Duodenal mucosa (tissue), 2 donors: ENCODE data around the gene GRM1.
"Not testable (repeated sequence)": the region's sequence is repeated elsewhere in the genome, so short reads cannot be mapped to it uniquely, and the experiment has no call there.

Experiments used
- H3K27ac ChIP-seq: one replicate; pipeline ENCODE4 v1.7.0; 2013; ENCODE audit warnings: low read depth, low read length
- H3K27me3 ChIP-seq, 2 donors: one replicate each; pipeline ENCODE4 v1.7.0; 2013; ENCODE audit warnings: low read length in 2 of 2, control low read depth in 1 of 2; ENCODE audit not compliant: insufficient read depth in 2 of 2, control insufficient read depth in 1 of 2
- H3K36me3 ChIP-seq, 2 donors: one replicate each; pipeline ENCODE4 v1.7.0; 2013; ENCODE audit warnings: low read length in 2 of 2, control low read depth in 1 of 2; ENCODE audit not compliant: insufficient read depth in 2 of 2, control insufficient read depth in 1 of 2
- H3K4me1 ChIP-seq, 2 donors: one replicate each; pipeline ENCODE4 v1.7.0; 2013; ENCODE audit warnings: low read length in 2 of 2, control low read depth in 1 of 2; ENCODE audit not compliant: insufficient read depth in 2 of 2, control insufficient read depth in 1 of 2
- H3K4me3 ChIP-seq, 2 donors: one replicate each; pipeline ENCODE4 v1.7.0; 2013; ENCODE audit warnings: low read length in 2 of 2, low read depth in 1 of 2
- H3K9ac ChIP-seq, 2 donors: one replicate each; pipeline ENCODE4 v1.7.0; 2013; ENCODE audit warnings: low read length in 2 of 2, low read depth in 1 of 2
- H3K9me3 ChIP-seq, 2 donors: one replicate each; pipeline ENCODE4 v1.7.0; 2013; ENCODE audit warnings: low read length in 2 of 2, control low read depth in 1 of 2; ENCODE audit not compliant: control insufficient read depth in 1 of 2

The GRM1 gene

DNA sequence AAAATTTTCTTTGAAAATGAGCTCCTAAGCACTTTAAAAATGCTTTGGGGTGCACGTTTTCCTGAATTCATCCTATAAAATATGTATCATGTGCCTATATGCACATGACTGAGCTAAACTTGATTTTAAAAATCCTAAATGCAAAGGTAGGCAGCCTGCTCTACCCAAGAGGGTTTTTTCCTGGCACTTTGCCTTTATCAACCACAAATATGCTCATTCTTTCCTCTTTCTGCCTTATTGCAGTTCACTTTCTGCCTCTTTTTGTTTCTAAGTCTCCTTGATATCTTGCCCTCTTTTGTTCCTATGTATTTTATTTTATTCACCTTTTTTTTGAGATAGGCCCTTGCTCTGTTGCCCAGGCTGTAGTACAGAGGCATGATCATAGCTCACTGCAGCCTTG is 229.3 kb downstream of the GRM1 start:
- H3K4me1 ChIP-seq, result no peaks in the 10 kb centered on the region
- H3K4me3 ChIP-seq, result no peak overlapping the region
- H3K27ac ChIP-seq, result no peak overlapping the region
- H3K27me3 ChIP-seq, result no peaks in the 10 kb centered on the region
- no peak overlapping the region for H3K9ac ChIP-seq
- H3K36me3 ChIP-seq, result no peaks in the 10 kb centered on the region
- H3K9me3 ChIP-seq, result no peaks in the 10 kb centered on the region

DNA sequence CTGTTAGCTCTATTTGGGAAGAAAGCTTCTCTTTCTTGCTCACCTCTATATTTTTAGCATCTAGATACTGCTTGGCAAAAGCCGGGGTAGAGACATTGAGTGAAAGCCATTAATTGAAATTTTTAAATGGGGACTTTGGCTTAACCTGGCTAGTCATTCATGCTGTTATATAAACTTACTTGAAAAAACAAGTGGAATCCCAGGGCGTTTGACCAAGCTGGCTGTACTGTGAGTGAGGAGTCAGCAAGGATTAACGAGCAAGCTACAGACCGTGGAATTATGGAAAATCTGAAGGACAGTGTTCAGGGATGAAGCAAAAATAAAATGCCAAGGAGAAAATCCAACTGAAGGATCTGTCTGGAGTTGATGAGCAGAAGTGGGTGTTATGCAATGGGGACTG is 232.0 kb downstream of the GRM1 start:
- no peak overlapping the region for H3K9ac ChIP-seq
- H3K36me3 ChIP-seq, result no peaks in the 10 kb centered on the region
- no peak overlapping the region for H3K27ac ChIP-seq
- H3K27me3 ChIP-seq, result no peaks in the 10 kb centered on the region
- H3K4me3 ChIP-seq, result no peak overlapping the region
- no peaks in the 10 kb centered on the region for H3K4me1 ChIP-seq
- H3K9me3 ChIP-seq, result peaks cover 0 to 5% of the 10 kb centered on the region in 2 donors

DNA sequence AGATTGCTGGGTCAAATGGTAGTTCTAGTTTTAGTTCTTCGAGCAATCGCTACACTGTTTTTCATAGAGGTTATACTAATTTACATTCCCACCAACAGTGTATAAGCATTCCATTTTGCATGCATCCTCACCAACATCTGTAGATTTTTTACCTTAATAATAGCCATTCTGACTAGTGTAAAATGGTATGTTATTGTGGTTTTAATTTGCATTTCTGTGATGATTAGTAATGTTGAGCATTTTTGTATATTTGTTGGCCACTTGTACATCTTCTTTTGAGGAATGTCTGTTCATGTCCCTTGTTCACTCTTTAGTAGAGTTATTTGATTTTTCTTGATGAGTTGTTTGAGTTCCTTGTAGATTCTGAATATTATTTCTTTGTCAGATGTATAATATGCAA is 236.2 kb downstream of the GRM1 start:
- Histone ChIP-seq H3K36me3 (no peaks in the 10 kb centered on the region), H3K4me3 (no peak overlapping the region), H3K27ac (no peak overlapping the region), H3K9me3 (peaks cover 0 to 5% of the 10 kb centered on the region in 2 donors), H3K4me1 (no peaks in the 10 kb centered on the region), H3K9ac (no peak overlapping the region), H3K27me3 (no peaks in the 10 kb centered on the region)

DNA sequence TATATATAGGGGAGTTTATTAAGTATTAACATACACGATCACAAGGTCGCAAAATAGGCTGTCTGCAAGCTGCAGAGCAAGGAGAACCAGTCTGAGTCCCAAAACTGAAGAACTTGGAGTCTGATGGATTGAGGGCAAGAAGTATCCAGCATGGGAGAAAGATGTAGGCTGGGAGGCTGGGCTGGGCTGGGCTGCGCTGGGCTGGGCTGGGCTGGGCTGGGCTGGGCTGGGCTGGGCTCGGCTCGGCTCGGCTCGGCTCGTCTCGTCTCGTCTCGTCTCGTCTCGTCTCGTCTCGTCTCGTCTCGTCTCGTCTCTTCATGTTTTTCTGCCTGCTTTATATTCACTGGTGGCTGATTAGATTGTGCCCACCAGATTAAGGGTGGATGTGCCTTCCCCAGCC is 238.6 kb downstream of the GRM1 start:
- Histone ChIP-seq H3K36me3 (no peaks in the 10 kb centered on the region), H3K9ac (no peak overlapping the region), H3K9me3 (peaks cover 0 to 5% of the 10 kb centered on the region in 2 donors), H3K27ac (no peak overlapping the region), H3K4me3 (no peak overlapping the region), H3K4me1 (no peaks in the 10 kb centered on the region), H3K27me3 (no peaks in the 10 kb centered on the region)

DNA sequence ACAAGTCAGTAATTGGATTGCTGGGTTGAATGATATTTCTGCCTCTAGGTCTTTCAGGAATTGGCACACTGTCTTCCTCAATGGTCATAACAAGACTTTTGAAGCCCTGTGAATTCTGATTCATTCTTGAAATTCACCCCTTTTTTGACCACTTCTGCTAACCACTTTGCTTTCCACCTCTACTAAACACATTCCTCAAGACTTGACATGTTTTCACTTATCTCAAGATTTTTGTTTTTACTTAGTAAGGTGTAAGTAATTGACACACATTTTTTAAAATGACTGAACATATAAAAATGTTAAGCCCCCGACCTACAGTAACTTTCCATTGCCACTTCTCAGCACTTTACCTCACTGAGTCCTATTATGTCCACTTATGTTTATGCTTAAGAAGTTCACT is 239.1 kb downstream of the GRM1 start:
- no peaks in the 10 kb centered on the region for H3K36me3 ChIP-seq
- H3K27me3 ChIP-seq, result no peaks in the 10 kb centered on the region
- no peak overlapping the region for H3K4me3 ChIP-seq
- no peak overlapping the region for H3K27ac ChIP-seq
- peaks cover 0 to 5% of the 10 kb centered on the region in 2 donors for H3K9me3 ChIP-seq
- no peak overlapping the region for H3K9ac ChIP-seq
- no peaks in the 10 kb centered on the region for H3K4me1 ChIP-seq

DNA sequence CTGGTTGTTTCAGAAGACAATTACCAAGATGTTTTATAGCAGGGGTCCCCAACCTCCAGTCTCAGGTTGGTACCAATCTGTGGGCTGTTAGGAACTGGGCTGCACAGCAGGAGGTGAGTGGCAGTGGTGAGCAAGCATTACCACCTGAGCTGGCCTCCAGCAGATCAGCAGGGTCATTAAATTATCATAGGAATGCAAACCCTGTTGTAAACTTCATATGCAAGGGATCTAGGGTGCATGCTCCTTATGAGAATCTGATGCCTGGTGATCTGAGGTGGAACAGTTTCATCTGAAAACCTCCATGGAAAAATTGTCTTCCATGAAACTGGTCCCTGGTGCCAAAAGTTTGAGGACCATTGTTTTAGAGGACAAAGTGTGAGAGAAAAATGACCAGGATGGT is 240.6 kb downstream of the GRM1 start:
- Histone ChIP-seq H3K4me1 (no peaks in the 10 kb centered on the region), H3K9ac (no peak overlapping the region), H3K27ac (no peak overlapping the region), H3K4me3 (no peak overlapping the region), H3K9me3 (peaks cover 0 to 3% of the 10 kb centered on the region in 2 donors), H3K27me3 (no peaks in the 10 kb centered on the region), H3K36me3 (no peaks in the 10 kb centered on the region)

DNA sequence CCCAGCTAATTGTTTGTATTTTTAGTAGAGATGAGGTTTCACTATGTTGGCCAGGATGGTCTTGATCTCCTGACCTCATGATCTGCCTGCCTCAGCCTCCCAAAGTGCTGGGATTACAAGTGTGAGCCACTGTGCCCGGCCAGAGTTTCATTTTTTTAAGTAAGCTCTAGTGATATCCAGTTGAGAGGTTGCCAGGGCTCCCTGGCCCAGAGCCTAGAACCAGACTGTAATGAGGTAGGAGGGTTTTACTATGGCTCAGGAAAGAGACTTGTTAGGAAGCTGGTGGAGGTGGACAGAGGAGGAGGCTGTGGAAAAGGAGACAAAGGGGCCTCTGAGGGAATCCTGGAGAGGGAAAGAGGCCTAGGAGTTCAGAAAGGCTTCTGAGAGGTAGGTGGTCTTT is 242.3 kb downstream of the GRM1 start:
- not testable (repeated sequence) for H3K9me3 ChIP-seq, H3K36me3 ChIP-seq, H3K4me1 ChIP-seq, H3K27ac ChIP-seq, H3K4me3 ChIP-seq, H3K27me3 ChIP-seq, H3K9ac ChIP-seq

DNA sequence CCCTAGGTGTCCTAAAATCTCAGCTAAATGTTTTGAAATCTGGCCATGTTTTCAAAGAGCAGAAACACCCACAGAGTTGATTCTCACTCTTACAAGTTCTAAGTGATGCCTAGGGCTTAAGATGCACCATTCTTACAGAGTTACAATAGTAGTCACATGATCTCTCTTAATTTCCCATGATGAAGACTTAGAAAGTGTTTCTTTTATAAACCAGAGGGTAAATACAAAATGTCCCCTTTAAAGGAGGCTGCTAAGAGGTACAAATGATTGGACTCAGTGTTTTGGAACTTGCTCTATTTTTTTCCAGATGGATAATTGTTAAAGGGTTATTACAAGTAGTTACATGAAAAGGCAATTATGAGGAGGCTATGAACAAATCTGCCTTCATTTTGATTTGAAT is 244.6 kb downstream of the GRM1 start:
- Histone ChIP-seq H3K27me3 (no peaks in the 10 kb centered on the region), H3K9ac (no peak overlapping the region), H3K36me3 (no peaks in the 10 kb centered on the region), H3K4me1 (no peaks in the 10 kb centered on the region), H3K4me3 (no peak overlapping the region), H3K27ac (no peak overlapping the region), H3K9me3 (no peaks in the 10 kb centered on the region)

DNA sequence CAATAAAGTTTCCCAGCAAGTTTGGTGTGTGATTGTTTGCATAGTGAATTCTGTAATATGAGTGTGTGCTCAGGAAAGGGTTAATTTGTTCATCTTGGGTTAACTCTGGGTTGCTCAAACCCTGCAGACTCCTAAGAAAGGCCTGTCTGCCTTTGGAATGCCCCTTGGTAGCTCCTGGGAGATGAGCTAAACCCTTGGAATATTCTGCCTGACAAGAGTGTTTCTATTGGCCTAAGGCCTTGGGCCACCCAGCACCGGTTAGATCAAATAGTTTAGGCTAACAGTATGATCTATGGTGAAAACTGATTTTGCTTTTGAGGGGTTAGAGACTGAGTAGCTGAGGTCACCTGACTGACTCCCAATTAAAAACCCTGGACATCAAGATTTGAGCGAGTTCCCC is 248.3 kb downstream of the GRM1 start:
- Histone ChIP-seq H3K4me1 (no peaks in the 10 kb centered on the region), H3K9me3 (no peaks in the 10 kb centered on the region), H3K36me3 (no peaks in the 10 kb centered on the region), H3K27ac (no peak overlapping the region), H3K27me3 (no peaks in the 10 kb centered on the region), H3K9ac (no peak overlapping the region), H3K4me3 (no peak overlapping the region)

DNA sequence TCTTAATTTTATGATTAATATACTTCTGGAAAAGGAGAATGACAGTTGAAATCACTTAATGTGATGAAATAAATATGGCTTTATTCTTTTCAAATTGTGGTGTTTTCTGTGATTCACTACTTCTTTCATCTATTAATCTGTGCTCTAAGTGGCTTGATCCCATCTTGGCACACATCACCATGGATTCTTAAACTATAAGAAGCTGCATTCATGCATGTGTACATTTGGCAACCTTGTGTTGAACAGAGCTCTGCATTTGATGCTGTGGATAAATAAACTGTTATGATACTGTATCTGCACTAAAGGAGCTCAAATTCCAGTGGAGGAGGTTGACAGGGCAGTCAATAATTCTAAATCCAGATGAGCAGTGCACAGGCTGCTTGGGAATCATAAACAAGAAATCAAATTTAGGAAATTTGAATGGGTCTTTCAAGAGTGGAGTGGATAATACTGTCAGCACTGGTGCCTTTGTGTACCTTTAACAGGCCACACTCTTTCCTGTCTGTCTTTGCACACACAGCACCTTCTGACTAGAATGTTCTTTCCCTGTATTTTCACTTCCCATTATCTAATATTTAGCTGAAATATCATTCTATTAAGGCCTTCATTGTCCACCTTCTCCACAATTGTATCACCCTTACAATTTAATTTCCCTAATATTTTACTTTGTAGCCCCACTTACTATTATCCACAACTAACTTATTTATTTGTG is 252.9 kb downstream of the GRM1 start:
- H3K9ac ChIP-seq, result no peak overlapping the region
- no peak overlapping the region for H3K4me3 ChIP-seq
- no peaks in the 10 kb centered on the region for H3K4me1 ChIP-seq
- no peak overlapping the region for H3K27ac ChIP-seq
- H3K27me3 ChIP-seq, result no peaks in the 10 kb centered on the region
- H3K9me3 ChIP-seq, result no peaks in the 10 kb centered on the region
- H3K36me3 ChIP-seq, result no peaks in the 10 kb centered on the region

DNA sequence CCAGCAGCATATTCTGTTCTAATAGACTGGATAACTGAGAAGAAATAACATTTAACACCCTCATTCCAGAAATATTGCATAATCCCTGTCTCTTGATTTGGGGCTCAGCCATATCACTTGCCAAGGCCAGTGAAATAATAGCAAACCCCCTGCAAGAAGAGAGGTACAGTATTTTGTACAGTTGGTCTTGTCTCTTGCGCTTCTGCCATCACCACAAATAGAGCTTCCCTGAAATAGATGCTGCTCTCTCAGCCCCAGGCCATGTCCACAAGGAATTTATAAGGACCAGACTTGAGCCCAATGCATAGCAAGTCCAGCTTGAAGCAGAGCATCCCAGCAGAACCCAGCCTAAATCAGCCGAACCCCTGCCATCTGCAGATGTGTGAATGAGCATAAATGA is 254.0 kb downstream of the GRM1 start:
- no peak overlapping the region for H3K27ac ChIP-seq
- no peaks in the 10 kb centered on the region for H3K9me3 ChIP-seq
- no peak overlapping the region for H3K9ac ChIP-seq
- H3K36me3 ChIP-seq, result no peaks in the 10 kb centered on the region
- no peaks in the 10 kb centered on the region for H3K27me3 ChIP-seq
- H3K4me3 ChIP-seq, result no peak overlapping the region
- H3K4me1 ChIP-seq, result no peaks in the 10 kb centered on the region
